Muscle of arm (tissue), 12 donors: ENCODE data around the gene STK11. TPM values are rescaled to one million over a fixed set of nuclear protein-coding genes. Genes with fewer than 3 reads are reported as not detected.

Experiments used
- DNase-seq: peaks from one replicate; pipeline ENCODE4 v3.0.0-alpha.2; 2013
- polyA plus RNA-seq, 12 donors: library from polyadenylated mRNA; unstranded; fragments of 120-200 nt; gene quantifications; one replicate each; pipeline ENCODE4 v1.2.1, GENCODE V29; 2013; ENCODE audit not compliant: insufficient read length in 12 of 12

The STK11 gene
- polyA plus RNA-seq, 12 donors = 35.8 to 56.1 (median 44.3) TPM; not detected in 1

GRCh38 chr19:1223018-1223855 is 17.7 kb downstream of the STK11 start:
- no peak for DNase-seq

- no peak for DNase-seq
These were observed 18.7 kb downstream of the STK11 start for GRCh38 chr19:1224047-1224825.

GRCh38 chr19:1224847-1225246 is 19.3 kb downstream of the STK11 start:
- DNase-seq = no peak

GRCh38 chr19:1225440-1226226 is 20.1 kb downstream of the STK11 start:
- DNase-seq = no peak

- no peak for DNase-seq
These were observed 20.6 kb downstream of the STK11 start for GRCh38 chr19:1226227-1226518.

GRCh38 chr19:1226522-1227303 is 21.1 kb downstream of the STK11 start:
- no peak for DNase-seq

- DNase-seq = no peak
These were observed 21.9 kb downstream of the STK11 start for GRCh38 chr19:1227304-1228054.

- DNase-seq = no peak
These were observed 22.8 kb downstream of the STK11 start for GRCh38 chr19:1228161-1228957.

GRCh38 chr19:1229056-1229923 is 23.7 kb downstream of the STK11 start:
- no peak for DNase-seq

GRCh38 chr19:1229924-1230782 is 24.6 kb downstream of the STK11 start:
- DNase-seq = no peak

- no peak for DNase-seq
These were observed 25.4 kb downstream of the STK11 start for GRCh38 chr19:1230783-1231489.

- no peak for DNase-seq
These were observed 26.4 kb downstream of the STK11 start for GRCh38 chr19:1231729-1232637.

GRCh38 chr19:1232652-1233072 is 27.1 kb downstream of the STK11 start:
- no peak for DNase-seq

GRCh38 chr19:1233115-1233667 is 27.6 kb downstream of the STK11 start:
- no peak for DNase-seq

- no peak for DNase-seq
These were observed 28.7 kb downstream of the STK11 start for GRCh38 chr19:1234051-1234954.
